ENCODE data around the gene SSB.

SSB gene

GRCh38 chr2:169822036-169822435 lies 23.4 kb downstream of the SSB start:
- Histone ChIP-seq H3K36me3 (ENCODE audit: control insufficient read depth, insufficient read depth, low read length) (no peaks in the 10 kb centered on the region), H3K4me1 (ENCODE audit: control insufficient read depth, insufficient read depth, low read length) (no peaks in the 10 kb centered on the region), H3K27me3 (ENCODE audit: control insufficient read depth, insufficient read depth, low read length) (no peaks in the 10 kb centered on the region), H3K9ac (ENCODE audit: low read length) (no peak overlapping the region), H3K9me3 (ENCODE audit: control insufficient read depth, low read length) (no peaks in the 10 kb centered on the region), H3K4me3 (ENCODE audit: low read length) (no peak overlapping the region)

GRCh38 chr2:169822785-169823392 lies 24.2 kb downstream of the SSB start:
- H3K4me3 ChIP-seq (ENCODE audit: low read length), result no peak overlapping the region

GRCh38 chr2:169823996-169824372 lies 25.3 kb downstream of the SSB start:
- Histone ChIP-seq H3K36me3 (ENCODE audit: control insufficient read depth, insufficient read depth, low read length) (no peaks in the 10 kb centered on the region), H3K9ac (ENCODE audit: low read length) (peak overlapping the region; percentile 85), H3K4me3 (ENCODE audit: low read length) (peak overlapping the region; percentile 84), H3K4me1 (ENCODE audit: control insufficient read depth, insufficient read depth, low read length) (no peaks in the 10 kb centered on the region), H3K9me3 (ENCODE audit: control insufficient read depth, low read length) (no peaks in the 10 kb centered on the region), H3K27me3 (ENCODE audit: control insufficient read depth, insufficient read depth, low read length) (no peaks in the 10 kb centered on the region)

More at GRCh38 chr2:169822785-169823392, 24.2 kb downstream of the SSB start:
- Histone ChIP-seq H3K36me3 (ENCODE audit: control insufficient read depth, insufficient read depth, low read length) (no peaks in the 10 kb centered on the region), H3K9ac (ENCODE audit: low read length) (no peak overlapping the region), H3K9me3 (ENCODE audit: control insufficient read depth, low read length) (no peaks in the 10 kb centered on the region), H3K4me1 (ENCODE audit: control insufficient read depth, insufficient read depth, low read length) (no peaks in the 10 kb centered on the region), H3K27me3 (ENCODE audit: control insufficient read depth, insufficient read depth, low read length) (no peaks in the 10 kb centered on the region)

GRCh38 chr2:169824373-169825333 lies 26.0 kb downstream of the SSB start, which contains the start of gene METTL5:
Gene METTL5 (minus strand): TSS chr2:169824905. CDS start chr2:169824597, 308 bp downstream.
- Histone ChIP-seq H3K36me3 (ENCODE audit: control insufficient read depth, insufficient read depth, low read length) (no peaks in the 10 kb centered on the region), H3K9me3 (ENCODE audit: control insufficient read depth, low read length) (no peaks in the 10 kb centered on the region), H3K27me3 (ENCODE audit: control insufficient read depth, insufficient read depth, low read length) (no peaks in the 10 kb centered on the region), H3K9ac (ENCODE audit: low read length) (peak within 1 kb of the TSS; percentile 85), H3K4me1 (ENCODE audit: control insufficient read depth, insufficient read depth, low read length) (no peaks in the 10 kb centered on the region), H3K4me3 (ENCODE audit: low read length) (peak within 1 kb of the TSS; percentile 84)

- Histone ChIP-seq H3K4me3 (ENCODE audit: low read length) (peak within 1 kb of the TSS; percentile 56), H3K9ac (ENCODE audit: low read length) (peak within 1 kb of the TSS; percentile 46), H3K9me3 (ENCODE audit: control insufficient read depth, low read length) (no peaks in the 10 kb centered on the region), H3K4me1 (ENCODE audit: control insufficient read depth, insufficient read depth, low read length) (no peaks in the 10 kb centered on the region), H3K36me3 (ENCODE audit: control insufficient read depth, insufficient read depth, low read length) (no peaks in the 10 kb centered on the region), H3K27me3 (ENCODE audit: control insufficient read depth, insufficient read depth, low read length) (no peaks in the 10 kb centered on the region)
Observed at GRCh38 chr2:169827272-169828140, 28.8 kb downstream of the SSB start, which contains the start of gene UBR3. Gene UBR3 (plus strand): TSS chr2:169827454. CDS start chr2:169827508, 54 bp downstream.

- Histone ChIP-seq H3K36me3 (ENCODE audit: control insufficient read depth, insufficient read depth, low read length) (no peaks in the 10 kb centered on the region), H3K4me3 (ENCODE audit: low read length) (peak overlapping the region; percentile 56), H3K4me1 (ENCODE audit: control insufficient read depth, insufficient read depth, low read length) (no peaks in the 10 kb centered on the region), H3K9ac (ENCODE audit: low read length) (peak overlapping the region; percentile 46), H3K9me3 (ENCODE audit: control insufficient read depth, low read length) (no peaks in the 10 kb centered on the region), H3K27me3 (ENCODE audit: control insufficient read depth, insufficient read depth, low read length) (no peaks in the 10 kb centered on the region)
Observed at GRCh38 chr2:169828141-169828811, 29.6 kb downstream of the SSB start.

- Histone ChIP-seq H3K9ac (ENCODE audit: low read length) (no peak overlapping the region), H3K4me1 (ENCODE audit: control insufficient read depth, insufficient read depth, low read length) (no peaks in the 10 kb centered on the region), H3K9me3 (ENCODE audit: control insufficient read depth, low read length) (no peaks in the 10 kb centered on the region), H3K27me3 (ENCODE audit: control insufficient read depth, insufficient read depth, low read length) (no peaks in the 10 kb centered on the region), H3K4me3 (ENCODE audit: low read length) (no peak overlapping the region), H3K36me3 (ENCODE audit: control insufficient read depth, insufficient read depth, low read length) (no peaks in the 10 kb centered on the region)
Observed at GRCh38 chr2:169834401-169834800, 35.7 kb downstream of the SSB start.

- H3K36me3 ChIP-seq (ENCODE audit: control insufficient read depth, insufficient read depth, low read length), result no peaks in the 10 kb centered on the region
- no peaks in the 10 kb centered on the region for H3K4me1 ChIP-seq (ENCODE audit: control insufficient read depth, insufficient read depth, low read length)
- H3K9me3 ChIP-seq (ENCODE audit: control insufficient read depth, low read length), result no peaks in the 10 kb centered on the region
- H3K27me3 ChIP-seq (ENCODE audit: control insufficient read depth, insufficient read depth, low read length), result no peaks in the 10 kb centered on the region
- H3K9ac ChIP-seq (ENCODE audit: low read length), result no peak overlapping the region
- H3K4me3 ChIP-seq (ENCODE audit: low read length), result no peak overlapping the region
Observed at GRCh38 chr2:169838743-169839489, 40.2 kb downstream of the SSB start.

GRCh38 chr2:169839954-169840746 lies 41.5 kb downstream of the SSB start:
- Histone ChIP-seq H3K36me3 (ENCODE audit: control insufficient read depth, insufficient read depth, low read length) (no peaks in the 10 kb centered on the region), H3K4me3 (ENCODE audit: low read length) (no peak overlapping the region), H3K4me1 (ENCODE audit: control insufficient read depth, insufficient read depth, low read length) (no peaks in the 10 kb centered on the region), H3K9me3 (ENCODE audit: control insufficient read depth, low read length) (no peaks in the 10 kb centered on the region), H3K9ac (ENCODE audit: low read length) (no peak overlapping the region), H3K27me3 (ENCODE audit: control insufficient read depth, insufficient read depth, low read length) (no peaks in the 10 kb centered on the region)

GRCh38 chr2:169840747-169841142 lies 42.1 kb downstream of the SSB start:
- Histone ChIP-seq H3K9me3 (ENCODE audit: control insufficient read depth, low read length) (no peaks in the 10 kb centered on the region), H3K4me3 (ENCODE audit: low read length) (no peak overlapping the region), H3K36me3 (ENCODE audit: control insufficient read depth, insufficient read depth, low read length) (no peaks in the 10 kb centered on the region), H3K4me1 (ENCODE audit: control insufficient read depth, insufficient read depth, low read length) (no peaks in the 10 kb centered on the region), H3K27me3 (ENCODE audit: control insufficient read depth, insufficient read depth, low read length) (no peaks in the 10 kb centered on the region), H3K9ac (ENCODE audit: low read length) (no peak overlapping the region)

All from mucosa of stomach (tissue), 1 donor.